ENCODE results near the gene CDH12. TPM values are rescaled to one million over a fixed set of nuclear protein-coding genes. Genes with fewer than 3 reads are reported as not detected.
"Not testable (repeated sequence)": the region's sequence is repeated elsewhere in the genome, so short reads cannot be mapped to it uniquely, and the experiment has no call there.

Gene CDH12
- total RNA-seq, 5 donors from 2014 or later (not counting 1 experiment from before 2014, with no cell fraction given), result not detected

DNA sequence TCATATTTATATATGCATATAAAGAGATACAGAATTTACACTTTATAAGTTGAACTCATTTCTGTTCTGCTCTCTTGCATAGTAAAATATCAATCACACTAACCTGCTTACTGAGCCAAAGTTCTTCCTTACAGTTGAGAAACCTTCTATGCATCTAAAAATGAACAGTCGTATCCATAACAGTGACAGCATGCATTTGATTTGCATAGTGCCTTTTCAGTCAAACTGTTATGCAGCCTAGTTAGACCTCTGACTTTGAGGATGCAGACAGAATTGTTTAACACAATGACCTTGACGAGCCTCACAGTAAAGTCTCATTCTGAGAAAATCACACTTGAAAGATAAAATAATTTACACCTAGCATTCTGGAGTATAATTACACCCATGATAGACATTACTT lies 683.9 kb downstream of the CDH12 start:
- POLR2A ChIA-PET; H3K9me3 Mint-ChIP-seq; H3K36me3 ChIP-seq (ENCODE audit: control insufficient read depth in 2 of 2, extremely low read depth in 1 of 2, insufficient read depth in 1 of 2, low read length in 1 of 2); H3K4me1 Mint-ChIP-seq; H3K27me3 ChIP-seq (replicated peaks in 1 of 2; ENCODE audit: control insufficient read depth in 2 of 2, extremely low read depth in 1 of 2, insufficient read depth in 2 of 2, low read length in 1 of 2); H3K4me1 ChIP-seq (ENCODE audit: control insufficient read depth in 1 of 2, extremely low read depth in 1 of 2, insufficient read depth in 2 of 2, low read length in 2 of 2); CTCF ChIA-PET; ATAC-seq (replicated peaks in 1 of 4); H3K4me3 Mint-ChIP-seq; H3K27me3 Mint-ChIP-seq; H3K27ac ChIP-seq (ENCODE audit: low read length); H3K4me3 ChIP-seq (ENCODE audit: control insufficient read depth in 1 of 2, extremely low read depth in 1 of 2, low read length in 1 of 2); H3K36me3 Mint-ChIP-seq; DNase-seq; H3K9me3 ChIP-seq; H3K27ac Mint-ChIP-seq: not testable (repeated sequence)
- no CpG with 5 or more reads among the region's 2 CpGs for WGBS (ENCODE audit: insufficient coverage)

DNA sequence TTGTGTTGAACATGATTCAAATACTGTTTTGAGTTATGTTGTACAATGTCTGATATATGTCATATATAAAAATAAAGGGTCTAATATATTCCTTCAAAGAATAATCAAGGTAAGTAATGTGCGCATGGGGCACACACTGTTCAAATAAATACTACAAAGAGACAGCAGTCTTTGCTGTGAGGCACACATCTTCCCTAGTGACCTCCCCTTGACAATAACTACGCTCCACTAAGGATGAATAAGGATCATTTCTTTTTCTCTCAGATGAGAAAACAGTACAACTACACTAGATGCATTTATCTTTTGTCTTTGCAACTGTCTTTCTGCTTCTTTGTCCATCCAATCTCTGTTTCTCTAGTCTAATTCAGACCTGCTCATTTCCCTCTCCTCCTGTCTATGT lies 684.4 kb downstream of the CDH12 start:
- H3K27me3 ChIP-seq (replicated peaks in 1 of 2; ENCODE audit: control insufficient read depth in 2 of 2, extremely low read depth in 1 of 2, insufficient read depth in 2 of 2, low read length in 1 of 2); H3K4me1 Mint-ChIP-seq; H3K36me3 ChIP-seq (ENCODE audit: control insufficient read depth in 2 of 2, extremely low read depth in 1 of 2, insufficient read depth in 1 of 2, low read length in 1 of 2); ATAC-seq (replicated peaks in 1 of 4); H3K4me1 ChIP-seq (ENCODE audit: control insufficient read depth in 1 of 2, extremely low read depth in 1 of 2, insufficient read depth in 2 of 2, low read length in 2 of 2); DNase-seq; H3K9me3 ChIP-seq; H3K27me3 Mint-ChIP-seq; H3K9me3 Mint-ChIP-seq; H3K27ac Mint-ChIP-seq; CTCF ChIA-PET; POLR2A ChIA-PET; H3K4me3 ChIP-seq (ENCODE audit: control insufficient read depth in 1 of 2, extremely low read depth in 1 of 2, low read length in 1 of 2); H3K27ac ChIP-seq (ENCODE audit: low read length); H3K4me3 Mint-ChIP-seq; H3K36me3 Mint-ChIP-seq: not testable (repeated sequence)
- no CpG with 5 or more reads among the region's 2 CpGs for WGBS (ENCODE audit: insufficient coverage)

DNA sequence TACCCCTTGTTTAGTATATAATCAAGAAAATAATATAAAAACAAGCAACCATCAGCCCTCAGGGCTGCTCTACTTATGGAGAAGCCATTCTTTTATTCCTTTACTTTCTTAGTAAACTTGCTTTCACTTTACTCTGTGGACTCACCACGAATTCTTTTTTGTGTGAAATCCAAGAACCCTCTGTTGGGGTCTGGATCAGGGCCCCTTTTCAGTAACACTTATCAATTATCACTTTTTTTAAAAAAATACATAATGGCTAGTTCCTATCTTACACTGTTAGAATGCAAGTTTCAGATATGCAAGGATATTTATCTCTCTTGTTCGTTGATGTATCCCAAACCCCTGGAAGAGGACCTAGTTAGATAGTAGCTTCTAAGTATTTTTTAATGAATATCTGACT lies 687.2 kb downstream of the CDH12 start:
- H3K27me3 Mint-ChIP-seq; H3K36me3 ChIP-seq (ENCODE audit: control insufficient read depth in 2 of 2, extremely low read depth in 1 of 2, insufficient read depth in 1 of 2, low read length in 1 of 2); CTCF ChIA-PET; H3K27ac ChIP-seq (ENCODE audit: low read length); H3K4me3 ChIP-seq (ENCODE audit: control insufficient read depth in 1 of 2, extremely low read depth in 1 of 2, low read length in 1 of 2); H3K9me3 ChIP-seq; H3K36me3 Mint-ChIP-seq; ATAC-seq (replicated peaks in 1 of 4); H3K4me1 ChIP-seq (ENCODE audit: control insufficient read depth in 1 of 2, extremely low read depth in 1 of 2, insufficient read depth in 2 of 2, low read length in 2 of 2); H3K27me3 ChIP-seq (replicated peaks in 1 of 2; ENCODE audit: control insufficient read depth in 2 of 2, extremely low read depth in 1 of 2, insufficient read depth in 2 of 2, low read length in 1 of 2); H3K27ac Mint-ChIP-seq; POLR2A ChIA-PET; DNase-seq; H3K4me3 Mint-ChIP-seq; H3K4me1 Mint-ChIP-seq: not testable (repeated sequence)
- no CpG with 5 or more reads among the region's 2 CpGs for WGBS (ENCODE audit: insufficient coverage)
- peaks cover 7 to 15% (median 12%) of the 10 kb centered on the region in 3 donors for H3K9me3 Mint-ChIP-seq

DNA sequence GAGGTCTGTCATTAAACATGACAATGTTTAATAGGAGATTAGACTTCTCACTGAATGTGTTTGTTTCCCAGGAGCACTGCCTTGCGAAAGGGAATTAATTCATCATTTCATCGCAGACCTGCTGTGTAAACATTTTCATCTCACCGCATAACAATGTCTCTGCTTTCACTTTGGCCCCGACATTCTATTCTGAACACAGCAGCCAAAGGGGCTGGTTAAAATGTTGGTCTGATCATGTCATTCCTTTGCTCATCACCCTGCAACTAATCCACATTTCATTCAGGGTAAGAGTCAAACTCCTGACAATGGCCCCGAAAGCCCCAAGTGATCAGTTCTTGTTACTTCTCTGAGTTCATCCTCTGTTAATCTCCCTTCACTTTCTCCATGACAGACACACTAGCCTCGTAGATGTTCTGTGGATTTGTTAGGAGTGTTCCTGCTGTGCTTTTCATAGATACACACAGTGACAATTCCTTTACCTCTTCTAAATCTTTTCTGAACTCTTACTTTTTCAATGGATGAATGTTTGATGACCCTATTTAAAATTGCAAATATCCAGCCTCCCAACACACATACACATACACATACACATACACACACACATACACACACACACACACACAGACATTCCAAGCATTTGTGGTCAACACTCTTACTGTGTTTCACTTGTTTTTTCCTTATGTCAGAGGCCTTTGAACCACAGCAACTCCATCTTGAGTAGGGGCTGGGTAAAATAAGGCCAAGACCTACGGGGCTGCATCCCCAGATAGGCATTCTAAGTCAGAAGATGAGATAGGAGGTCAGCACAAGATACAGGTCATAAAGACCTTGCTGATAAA lies 688.0 kb downstream of the CDH12 start:
- H3K27ac Mint-ChIP-seq; H3K27me3 ChIP-seq (replicated peaks in 1 of 2; ENCODE audit: control insufficient read depth in 2 of 2, extremely low read depth in 1 of 2, insufficient read depth in 2 of 2, low read length in 1 of 2); H3K36me3 Mint-ChIP-seq; H3K9me3 ChIP-seq; H3K4me3 Mint-ChIP-seq; H3K4me3 ChIP-seq (ENCODE audit: control insufficient read depth in 1 of 2, extremely low read depth in 1 of 2, low read length in 1 of 2); POLR2A ChIA-PET; H3K4me1 Mint-ChIP-seq; ATAC-seq (replicated peaks in 1 of 4); H3K4me1 ChIP-seq (ENCODE audit: control insufficient read depth in 1 of 2, extremely low read depth in 1 of 2, insufficient read depth in 2 of 2, low read length in 2 of 2); H3K27me3 Mint-ChIP-seq; CTCF ChIA-PET; DNase-seq; H3K27ac ChIP-seq (ENCODE audit: low read length); H3K36me3 ChIP-seq (ENCODE audit: control insufficient read depth in 2 of 2, extremely low read depth in 1 of 2, insufficient read depth in 1 of 2, low read length in 1 of 2): not testable (repeated sequence)
- no CpG with 5 or more reads among the region's 7 CpGs for WGBS (ENCODE audit: insufficient coverage)
- H3K9me3 Mint-ChIP-seq, result peaks cover 7 to 18% (median 12%) of the 10 kb centered on the region in 3 donors

DNA sequence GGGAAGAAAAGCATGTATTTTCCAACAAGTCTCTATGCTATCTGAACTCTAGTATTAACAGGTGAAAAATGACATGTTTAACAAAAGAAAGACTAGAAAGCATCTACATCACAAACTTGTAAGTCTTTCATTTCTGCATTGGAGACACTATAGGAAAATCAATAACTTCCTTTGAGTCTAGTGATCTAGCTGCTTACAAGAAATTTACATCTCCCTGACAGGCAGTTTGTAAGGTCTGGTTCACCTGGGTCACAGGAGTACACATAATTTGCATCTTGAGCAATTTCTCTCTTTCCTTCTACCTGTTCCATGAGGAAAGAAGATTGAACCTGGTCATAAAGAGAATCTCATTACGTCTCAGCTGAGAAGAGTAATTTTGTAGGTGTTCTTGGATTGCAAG lies 696.2 kb downstream of the CDH12 start:
- H3K4me1 Mint-ChIP-seq; H3K4me1 ChIP-seq (ENCODE audit: control insufficient read depth in 1 of 2, extremely low read depth in 1 of 2, insufficient read depth in 2 of 2, low read length in 2 of 2); H3K27ac Mint-ChIP-seq; H3K36me3 Mint-ChIP-seq; H3K4me3 Mint-ChIP-seq; H3K27me3 ChIP-seq (replicated peaks in 1 of 2; ENCODE audit: control insufficient read depth in 2 of 2, extremely low read depth in 1 of 2, insufficient read depth in 2 of 2, low read length in 1 of 2); POLR2A ChIA-PET; DNase-seq; H3K36me3 ChIP-seq (ENCODE audit: control insufficient read depth in 2 of 2, extremely low read depth in 1 of 2, insufficient read depth in 1 of 2, low read length in 1 of 2); H3K27ac ChIP-seq (ENCODE audit: low read length); CTCF ChIA-PET; H3K9me3 ChIP-seq; ATAC-seq (replicated peaks in 1 of 4); H3K9me3 Mint-ChIP-seq; H3K4me3 ChIP-seq (ENCODE audit: control insufficient read depth in 1 of 2, extremely low read depth in 1 of 2, low read length in 1 of 2); H3K27me3 Mint-ChIP-seq: not testable (repeated sequence)
- no CpG with 5 or more reads among the region's 1 CpG for WGBS (ENCODE audit: insufficient coverage)

DNA sequence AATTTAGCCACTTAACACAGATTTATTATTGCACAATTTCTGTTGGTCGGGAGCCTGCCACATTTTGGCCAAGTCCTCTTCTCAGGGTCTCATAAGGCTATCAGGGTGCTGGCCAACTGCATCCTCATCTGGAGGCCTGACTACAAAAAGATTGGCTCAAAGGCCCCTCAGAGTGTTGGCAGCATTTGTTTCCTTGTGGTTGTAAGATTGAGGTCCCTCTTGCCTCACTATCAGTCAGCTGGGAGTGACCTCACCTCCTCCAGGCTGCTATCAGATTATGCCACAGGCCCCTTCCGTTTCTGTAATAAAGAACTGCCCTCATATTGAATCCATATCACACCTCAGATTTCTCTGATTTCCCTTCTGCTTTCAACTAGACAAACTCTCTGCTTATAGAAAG lies 698.4 kb downstream of the CDH12 start:
- H3K4me1 Mint-ChIP-seq; H3K36me3 Mint-ChIP-seq; H3K27ac Mint-ChIP-seq; H3K27ac ChIP-seq (ENCODE audit: low read length); H3K4me3 Mint-ChIP-seq; ATAC-seq (replicated peaks in 1 of 4); H3K27me3 ChIP-seq (replicated peaks in 1 of 2; ENCODE audit: control insufficient read depth in 2 of 2, extremely low read depth in 1 of 2, insufficient read depth in 2 of 2, low read length in 1 of 2); H3K27me3 Mint-ChIP-seq; H3K4me1 ChIP-seq (ENCODE audit: control insufficient read depth in 1 of 2, extremely low read depth in 1 of 2, insufficient read depth in 2 of 2, low read length in 2 of 2); DNase-seq; CTCF ChIA-PET; POLR2A ChIA-PET; H3K9me3 ChIP-seq; H3K9me3 Mint-ChIP-seq; H3K36me3 ChIP-seq (ENCODE audit: control insufficient read depth in 2 of 2, extremely low read depth in 1 of 2, insufficient read depth in 1 of 2, low read length in 1 of 2); H3K4me3 ChIP-seq (ENCODE audit: control insufficient read depth in 1 of 2, extremely low read depth in 1 of 2, low read length in 1 of 2): not testable (repeated sequence)
- WGBS (ENCODE audit: insufficient coverage), result no CpG with 5 or more reads among the region's 2 CpGs

DNA sequence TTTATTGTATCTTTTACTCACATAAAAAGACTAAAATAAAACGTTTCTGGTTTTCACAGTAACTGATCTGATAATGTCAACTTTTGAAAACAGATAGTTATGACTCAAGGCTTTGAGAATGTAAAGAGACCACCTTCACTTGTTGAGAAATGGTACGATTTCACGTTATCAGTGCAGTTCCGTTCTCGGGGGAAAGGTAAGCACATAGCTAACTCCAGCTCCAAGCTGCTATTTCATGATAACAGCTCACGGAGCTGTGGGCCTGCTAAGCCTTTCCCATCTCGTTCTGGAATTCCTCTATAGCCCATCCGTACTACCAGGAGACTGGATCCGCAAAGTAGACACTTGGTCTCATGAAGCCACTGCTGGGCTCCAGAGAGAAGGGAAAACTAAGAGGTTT lies 701.3 kb downstream of the CDH12 start:
- H3K27me3 ChIP-seq (replicated peaks in 1 of 2; ENCODE audit: control insufficient read depth in 2 of 2, extremely low read depth in 1 of 2, insufficient read depth in 2 of 2, low read length in 1 of 2); H3K4me3 ChIP-seq (ENCODE audit: control insufficient read depth in 1 of 2, extremely low read depth in 1 of 2, low read length in 1 of 2); DNase-seq; H3K4me1 ChIP-seq (ENCODE audit: control insufficient read depth in 1 of 2, extremely low read depth in 1 of 2, insufficient read depth in 2 of 2, low read length in 2 of 2); H3K9me3 Mint-ChIP-seq; H3K36me3 ChIP-seq (ENCODE audit: control insufficient read depth in 2 of 2, extremely low read depth in 1 of 2, insufficient read depth in 1 of 2, low read length in 1 of 2); H3K4me3 Mint-ChIP-seq; H3K9me3 ChIP-seq; CTCF ChIA-PET; ATAC-seq (replicated peaks in 1 of 4); H3K27me3 Mint-ChIP-seq; H3K27ac Mint-ChIP-seq; H3K27ac ChIP-seq (ENCODE audit: low read length); H3K4me1 Mint-ChIP-seq; POLR2A ChIA-PET; H3K36me3 Mint-ChIP-seq: not testable (repeated sequence)
- 78% methylated on average over 8 of the region's 9 CpGs for WGBS (ENCODE audit: insufficient coverage)

Measured in T-cell (primary cell).